ENCODE data around the gene SPRTN. TPM values are rescaled to one million over a fixed set of nuclear protein-coding genes. Genes with fewer than 3 reads are reported as not detected.

The SPRTN gene
- total RNA-seq = 10 to 100 TPM; 12.5 to 19.0 TPM

DNA sequence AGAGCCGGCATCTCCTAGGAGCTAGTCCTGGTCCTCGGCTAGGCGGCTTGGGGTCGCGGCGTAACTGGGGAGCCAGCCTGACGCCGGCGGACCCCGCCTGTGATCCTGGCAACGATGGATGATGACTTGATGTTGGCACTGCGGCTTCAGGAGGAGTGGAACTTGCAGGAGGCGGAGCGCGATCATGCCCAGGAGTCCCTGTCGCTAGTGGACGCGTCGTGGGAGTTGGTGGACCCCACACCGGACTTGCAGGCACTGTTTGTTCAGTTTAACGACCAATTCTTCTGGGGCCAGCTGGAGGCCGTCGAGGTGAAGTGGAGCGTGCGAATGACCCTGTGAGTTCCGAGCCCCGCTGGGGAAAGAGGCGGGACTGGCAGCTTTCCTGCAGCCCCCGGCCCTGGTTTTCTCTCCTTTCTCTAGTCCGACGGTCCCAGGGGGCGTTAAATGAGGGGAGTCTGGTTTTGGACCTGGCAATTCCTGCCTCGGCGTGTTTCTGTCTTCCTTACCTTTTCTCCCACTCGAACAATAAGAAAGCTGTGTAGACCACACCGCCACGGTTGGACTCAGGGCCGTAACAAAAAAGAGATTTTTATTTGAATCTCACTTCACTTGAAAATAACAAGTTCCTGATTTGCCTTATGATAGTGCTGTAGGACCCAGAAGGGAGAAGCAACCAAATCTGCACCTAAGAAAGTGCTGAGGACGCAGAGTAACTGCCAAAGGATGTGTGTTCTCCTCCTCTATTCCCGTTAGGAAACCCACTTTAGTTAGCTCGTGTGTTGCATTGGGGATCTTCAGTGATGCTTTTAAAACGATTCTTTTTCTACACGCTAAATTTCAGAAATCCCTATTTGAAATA lies at the start of gene SPRTN:
SPRTN (plus strand) TSS at position 24 of the 859 bp plus-strand sequence; CDS start at position 115, 91 bp downstream.
- ChIA-PET CTCF (interaction anchor here (0.6 to 2.8 kb wide), 14 partner anchors 11 to 286 kb away, joined by 3 to 14 read pairs (median 4); partner anchors contain the start of gene EGLN1), POLR2A (interaction anchor here (0.6 to 1.0 kb wide), 3 partner anchors 67 to 97 kb away, joined by 3 to 5 read pairs (median 3); no protein-coding TSS in a partner anchor)
- Mint-ChIP-seq H3K27ac (peak within 1 kb of the TSS; percentile 99), H3K4me3 (peak within 1 kb of the TSS; percentile 98), H3K9me3 (no peaks in the 10 kb centered on the region), H3K4me1 (peaks cover 55% of the 10 kb centered on the region), H3K36me3 (ENCODE audit: low read depth) (peaks cover 39% of the 10 kb centered on the region), H3K27me3 (no peaks in the 10 kb centered on the region)
- DNase-seq = no peak

- Mint-ChIP-seq H3K27me3 (no peaks in the 10 kb centered on the region), H3K9me3 (no peaks in the 10 kb centered on the region), H3K36me3 (ENCODE audit: low read depth) (no peaks in the 10 kb centered on the region), H3K4me1 (no peaks in the 10 kb centered on the region), H3K4me3 (no peak overlapping the region), H3K27ac (no peak overlapping the region)
- no peak for DNase-seq
- POLR2A ChIA-PET = no interaction called here
- CTCF ChIA-PET = interaction anchor here (1.1 kb wide), 1 partner anchor 42 kb away, joined by 3 read pairs; the partner anchor contains the start of genes EXOC8 and SPRTN
Observed at GRCh38 chr1:231295938-231296337, 42.2 kb upstream of the SPRTN start.

DNA sequence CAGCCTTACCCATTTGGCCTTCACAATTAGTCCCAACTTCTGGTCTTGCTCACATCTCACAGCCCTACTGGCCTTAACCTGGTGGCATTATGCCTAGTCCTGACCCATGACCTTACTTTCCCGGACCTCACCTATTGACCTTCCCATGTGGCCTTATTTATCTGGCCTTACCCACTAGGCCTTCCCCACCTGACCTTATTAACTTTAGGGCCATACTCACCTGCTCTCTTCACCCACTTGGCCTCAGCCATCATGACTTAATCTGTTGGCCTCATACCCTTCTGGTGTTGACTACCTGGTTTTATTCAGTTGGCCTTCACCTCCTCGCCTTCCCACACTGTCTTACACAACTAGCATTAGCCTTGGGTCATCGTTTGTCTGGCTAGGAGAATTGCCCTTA lies 36.1 kb upstream of the SPRTN start:
- Mint-ChIP-seq H3K27me3 (no peaks in the 10 kb centered on the region), H3K4me3 (no peak overlapping the region), H3K4me1 (no peaks in the 10 kb centered on the region), H3K36me3 (ENCODE audit: low read depth) (no peaks in the 10 kb centered on the region), H3K27ac (no peak overlapping the region), H3K9me3 (no peaks in the 10 kb centered on the region)
- DNase-seq = no peak
- POLR2A ChIA-PET = no interaction called here
- CTCF ChIA-PET = no interaction called here

DNA sequence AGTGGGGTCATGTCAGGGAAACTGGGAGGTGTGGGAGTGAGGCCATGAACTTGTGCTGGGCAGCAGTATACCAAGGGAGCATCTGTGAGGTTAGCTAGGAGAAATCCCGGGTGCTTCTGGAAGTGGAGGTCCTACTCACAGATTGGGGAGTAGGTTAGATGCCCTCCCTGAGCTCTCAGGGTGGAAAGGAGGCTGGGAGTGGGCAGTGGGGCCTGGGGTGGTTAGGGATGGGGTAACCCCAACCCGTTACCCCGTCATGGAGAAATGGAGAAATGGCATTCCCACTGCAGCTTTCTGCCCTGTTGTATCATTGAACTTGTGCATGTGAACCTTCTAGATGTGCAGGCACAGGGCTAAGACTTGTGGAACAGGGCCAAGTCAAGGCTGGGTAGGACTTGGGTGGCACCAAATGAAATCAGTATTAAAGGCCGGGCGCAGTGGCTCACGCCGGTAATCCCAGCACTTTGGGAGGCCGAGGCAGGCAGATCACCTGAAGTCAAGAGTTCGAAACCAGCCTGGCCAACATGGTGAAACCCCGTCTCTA lies 27.6 kb upstream of the SPRTN start:
- CTCF ChIA-PET = no interaction called here
- no peaks in the 10 kb centered on the region for H3K36me3 Mint-ChIP-seq (ENCODE audit: low read depth)
- DNase-seq = no peak
- H3K9me3 Mint-ChIP-seq = no peaks in the 10 kb centered on the region
- POLR2A ChIA-PET = interaction anchor here (0.5 kb wide), 1 partner anchor 407 kb away, joined by 5 read pairs; no protein-coding TSS in a partner anchor
- H3K27me3 Mint-ChIP-seq = peaks cover 2% of the 10 kb centered on the region
- H3K4me3 Mint-ChIP-seq = no peak overlapping the region
- H3K4me1 Mint-ChIP-seq = no peaks in the 10 kb centered on the region
- H3K27ac Mint-ChIP-seq = no peak overlapping the region

- H3K36me3 Mint-ChIP-seq (ENCODE audit: low read depth) = no peaks in the 10 kb centered on the region
- H3K9me3 Mint-ChIP-seq = no peaks in the 10 kb centered on the region
- H3K27ac Mint-ChIP-seq = no peak overlapping the region
- ChIA-PET POLR2A (no interaction called here), CTCF (interaction anchor here (1.5 kb wide), 1 partner anchor 13 kb away, joined by 4 read pairs; no protein-coding TSS in a partner anchor)
- DNase-seq = no peak
- H3K27me3 Mint-ChIP-seq = peaks cover 2% of the 10 kb centered on the region
- H3K4me3 Mint-ChIP-seq = no peak overlapping the region
- peaks cover 3% of the 10 kb centered on the region for H3K4me1 Mint-ChIP-seq
Observed at GRCh38 chr1:231311720-231312431, 26.2 kb upstream of the SPRTN start.

DNA sequence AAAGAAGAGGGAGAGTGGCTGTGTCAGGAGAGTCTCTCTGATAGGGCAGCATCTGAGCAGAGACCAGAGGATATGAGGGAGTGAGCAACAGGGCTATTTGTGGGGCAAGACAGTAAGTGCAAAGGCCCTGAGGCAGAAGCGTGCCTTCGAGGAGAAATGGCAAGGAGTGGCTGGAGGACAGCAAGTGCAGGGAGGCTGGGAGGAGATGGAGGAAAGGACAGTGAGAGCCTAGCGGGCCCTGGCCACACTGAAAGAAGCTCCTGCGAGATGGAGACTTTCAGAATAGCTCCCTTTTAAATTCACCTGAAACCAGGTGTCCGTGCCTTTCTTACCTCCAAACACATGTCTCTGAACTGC lies 25.7 kb upstream of the SPRTN start:
- Mint-ChIP-seq H3K4me3 (no peak overlapping the region), H3K4me1 (peaks cover 3% of the 10 kb centered on the region), H3K27me3 (peaks cover 2% of the 10 kb centered on the region), H3K36me3 (ENCODE audit: low read depth) (no peaks in the 10 kb centered on the region), H3K9me3 (no peaks in the 10 kb centered on the region), H3K27ac (no peak overlapping the region)
- DNase-seq = no peak
- ChIA-PET CTCF (interaction anchor here (1.5 kb wide), 1 partner anchor 14 kb away, joined by 4 read pairs; no protein-coding TSS in a partner anchor), POLR2A (no interaction called here)

DNA sequence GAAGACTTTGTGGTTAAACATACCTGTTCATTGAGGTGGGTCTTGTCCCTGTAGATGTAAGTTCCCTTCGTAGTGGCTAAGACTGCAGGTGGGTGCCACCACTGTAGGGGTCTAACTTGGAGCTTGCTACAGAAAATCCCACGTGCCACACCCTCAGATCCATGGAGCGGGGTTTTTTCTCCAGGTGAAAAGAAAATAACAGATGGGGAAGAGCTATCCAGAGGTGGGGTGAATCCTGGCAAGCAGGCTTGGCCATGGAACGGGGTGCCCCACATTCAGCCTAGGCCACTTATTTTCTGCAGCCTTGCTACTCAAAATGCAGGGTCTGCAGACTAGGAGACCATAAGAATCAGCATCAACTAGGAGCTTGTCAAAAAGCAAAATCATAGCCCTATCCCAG lies 24.4 kb upstream of the SPRTN start:
- H3K27ac Mint-ChIP-seq = no peak overlapping the region
- no peak overlapping the region for H3K4me3 Mint-ChIP-seq
- CTCF ChIA-PET = interaction anchor here (1.5 kb wide), 1 partner anchor 15 kb away, joined by 4 read pairs; no protein-coding TSS in a partner anchor
- no peaks in the 10 kb centered on the region for H3K9me3 Mint-ChIP-seq
- H3K4me1 Mint-ChIP-seq = peaks cover 3% of the 10 kb centered on the region
- peaks cover 2% of the 10 kb centered on the region for H3K27me3 Mint-ChIP-seq
- no peaks in the 10 kb centered on the region for H3K36me3 Mint-ChIP-seq (ENCODE audit: low read depth)
- POLR2A ChIA-PET = no interaction called here
- DNase-seq = no peak

DNA sequence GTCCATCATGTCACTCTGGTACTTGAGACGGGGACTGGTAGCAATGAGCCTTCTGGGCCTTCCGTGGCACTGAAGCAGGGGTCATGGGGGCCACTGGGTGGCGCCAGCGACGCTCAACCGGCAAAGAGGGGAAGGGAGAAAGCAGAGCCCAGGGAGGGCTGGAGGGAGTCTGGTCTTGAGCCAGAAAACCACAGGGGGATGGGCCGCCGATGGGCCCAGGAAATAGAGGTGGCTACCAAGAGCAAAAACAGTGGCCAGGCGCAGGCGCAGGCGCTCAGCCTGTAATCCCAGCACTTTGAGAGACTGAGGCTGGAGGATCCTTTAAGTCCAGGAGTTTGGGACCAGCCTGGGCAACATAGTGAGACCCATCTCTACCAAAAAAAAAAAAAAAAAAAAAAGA lies 22.2 kb upstream of the SPRTN start:
- Mint-ChIP-seq H3K36me3 (ENCODE audit: low read depth) (no peaks in the 10 kb centered on the region), H3K27ac (no peak overlapping the region), H3K4me1 (peaks cover 3% of the 10 kb centered on the region), H3K9me3 (no peaks in the 10 kb centered on the region), H3K27me3 (peaks cover 2% of the 10 kb centered on the region), H3K4me3 (no peak overlapping the region)
- peak; percentile 39 for DNase-seq
- ChIA-PET CTCF (interaction anchor here (0.6 to 3.0 kb wide), 11 partner anchors 11 to 1515 kb away, joined by 3 to 14 read pairs (median 3); partner anchors contain the start of genes EXOC8 and SPRTN), POLR2A (no interaction called here)

- H3K4me1 Mint-ChIP-seq = peaks cover 3% of the 10 kb centered on the region
- no peak overlapping the region for H3K4me3 Mint-ChIP-seq
- no peaks in the 10 kb centered on the region for H3K9me3 Mint-ChIP-seq
- no peak overlapping the region for H3K27ac Mint-ChIP-seq
- ChIA-PET POLR2A (no interaction called here), CTCF (interaction anchor here (1.1 to 3.0 kb wide), 3 partner anchors 9 to 21 kb away, joined by 3 to 14 read pairs (median 4); partner anchors contain the start of genes EXOC8 and SPRTN)
- peaks cover 2% of the 10 kb centered on the region for H3K27me3 Mint-ChIP-seq
- DNase-seq = no peak
- H3K36me3 Mint-ChIP-seq (ENCODE audit: low read depth) = no peaks in the 10 kb centered on the region
Observed at GRCh38 chr1:231317306-231318014, 20.6 kb upstream of the SPRTN start.

GRCh38 chr1:231318015-231318355 lies 20.1 kb upstream of the SPRTN start:
- POLR2A ChIA-PET = no interaction called here
- Mint-ChIP-seq H3K27me3 (peaks cover 2% of the 10 kb centered on the region), H3K4me1 (peaks cover 3% of the 10 kb centered on the region), H3K4me3 (no peak overlapping the region), H3K36me3 (ENCODE audit: low read depth) (no peaks in the 10 kb centered on the region), H3K9me3 (no peaks in the 10 kb centered on the region), H3K27ac (no peak overlapping the region)
- CTCF ChIA-PET = interaction anchor here (1.1 to 3.0 kb wide), 2 partner anchors 20 to 40 kb away, joined by 3 to 14 read pairs; partner anchors contain the start of genes EXOC8 and SPRTN
- no peak for DNase-seq

- Mint-ChIP-seq H3K27me3 (no peaks in the 10 kb centered on the region), H3K36me3 (ENCODE audit: low read depth) (no peaks in the 10 kb centered on the region), H3K4me3 (no peak overlapping the region), H3K4me1 (peaks cover 3% of the 10 kb centered on the region), H3K9me3 (no peaks in the 10 kb centered on the region), H3K27ac (no peak overlapping the region)
- CTCF ChIA-PET = interaction anchor here (1.1 kb wide), 1 partner anchor 41 kb away, joined by 3 read pairs; no protein-coding TSS in a partner anchor
- no peak for DNase-seq
- POLR2A ChIA-PET = no interaction called here
Observed at GRCh38 chr1:231318568-231318967, 19.5 kb upstream of the SPRTN start.

DNA sequence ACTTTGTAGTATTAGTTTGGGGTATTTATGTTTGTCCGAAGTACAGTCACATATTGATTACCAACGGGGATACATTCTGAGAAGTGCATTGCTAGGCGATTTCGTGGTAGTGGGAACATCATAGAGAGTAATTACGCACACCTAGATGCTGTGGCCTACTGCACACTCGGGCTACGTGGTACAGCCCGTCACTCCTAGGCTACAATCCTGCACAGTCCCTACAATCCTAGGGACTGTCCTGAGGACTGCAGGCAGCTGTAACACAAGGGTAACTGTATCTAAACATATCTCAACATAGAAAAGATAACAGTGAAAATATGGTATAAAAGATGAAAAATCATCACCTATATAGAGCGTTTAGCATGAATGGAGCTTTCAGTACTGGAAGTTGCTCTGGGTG lies 19.0 kb upstream of the SPRTN start:
- CTCF ChIA-PET = interaction anchor here (1.1 kb wide), 1 partner anchor 41 kb away, joined by 3 read pairs; no protein-coding TSS in a partner anchor
- H3K4me3 Mint-ChIP-seq = no peak overlapping the region
- POLR2A ChIA-PET = no interaction called here
- H3K9me3 Mint-ChIP-seq = no peaks in the 10 kb centered on the region
- H3K36me3 Mint-ChIP-seq (ENCODE audit: low read depth) = no peaks in the 10 kb centered on the region
- H3K27me3 Mint-ChIP-seq = no peaks in the 10 kb centered on the region
- no peak overlapping the region for H3K27ac Mint-ChIP-seq
- H3K4me1 Mint-ChIP-seq = peaks cover 3% of the 10 kb centered on the region
- no peak for DNase-seq

Measured in activated CD4-positive, alpha-beta T cell treated with anti-CD3 and anti-CD28 coated beads, Interleukin-2, amount 10 ng/mL, durations not matched to agents 7 days and 5 days (primary cell).